GM10266 (cell line): ENCODE measurements around the gene NIM1K.
"Not testable (repeated sequence)": the region's sequence is repeated elsewhere in the genome, so short reads cannot be mapped to it uniquely, and the experiment has no call there.

Experiments
- DNase-seq: peaks from one replicate; pipeline ENCODE4 v3.0.0; 2012; ENCODE audit errors: extremely low spot score
- TF ChIP-seq, protein P1 (sequence below): IDR thresholded peaks from 2 replicates; pipeline ENCODE4 v1.5.1; 2012; ENCODE audit warnings: mild to moderate bottlenecking, low read depth; ENCODE audit not compliant: control insufficient read depth, insufficient read depth; ENCODE audit errors: missing control alignments

NIM1K gene

DNA sequence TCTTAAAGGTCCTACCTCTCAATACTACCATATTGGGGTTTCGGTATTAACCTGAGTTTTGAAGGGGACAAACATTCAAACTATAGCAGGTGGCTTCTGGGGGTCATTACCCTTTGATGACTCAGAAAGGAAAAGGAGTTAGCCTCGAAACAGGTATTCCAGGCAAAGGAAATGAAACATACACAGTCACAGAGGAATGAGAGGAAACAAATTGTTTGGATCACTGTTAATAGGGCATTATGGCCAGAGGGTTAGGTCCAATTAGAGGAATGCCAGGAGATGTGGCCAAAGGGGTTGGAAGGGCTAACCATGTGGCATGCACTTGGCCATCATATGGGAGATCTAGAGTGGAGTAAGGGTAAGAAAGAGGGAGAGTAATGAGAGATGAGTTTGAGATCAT is 23.9 kb upstream of the NIM1K start:
- DNase-seq = no peak
- TF ChIP-seq, protein P1, sequence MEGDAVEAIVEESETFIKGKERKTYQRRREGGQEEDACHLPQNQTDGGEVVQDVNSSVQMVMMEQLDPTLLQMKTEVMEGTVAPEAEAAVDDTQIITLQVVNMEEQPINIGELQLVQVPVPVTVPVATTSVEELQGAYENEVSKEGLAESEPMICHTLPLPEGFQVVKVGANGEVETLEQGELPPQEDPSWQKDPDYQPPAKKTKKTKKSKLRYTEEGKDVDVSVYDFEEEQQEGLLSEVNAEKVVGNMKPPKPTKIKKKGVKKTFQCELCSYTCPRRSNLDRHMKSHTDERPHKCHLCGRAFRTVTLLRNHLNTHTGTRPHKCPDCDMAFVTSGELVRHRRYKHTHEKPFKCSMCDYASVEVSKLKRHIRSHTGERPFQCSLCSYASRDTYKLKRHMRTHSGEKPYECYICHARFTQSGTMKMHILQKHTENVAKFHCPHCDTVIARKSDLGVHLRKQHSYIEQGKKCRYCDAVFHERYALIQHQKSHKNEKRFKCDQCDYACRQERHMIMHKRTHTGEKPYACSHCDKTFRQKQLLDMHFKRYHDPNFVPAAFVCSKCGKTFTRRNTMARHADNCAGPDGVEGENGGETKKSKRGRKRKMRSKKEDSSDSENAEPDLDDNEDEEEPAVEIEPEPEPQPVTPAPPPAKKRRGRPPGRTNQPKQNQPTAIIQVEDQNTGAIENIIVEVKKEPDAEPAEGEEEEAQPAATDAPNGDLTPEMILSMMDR = no peak

DNA sequence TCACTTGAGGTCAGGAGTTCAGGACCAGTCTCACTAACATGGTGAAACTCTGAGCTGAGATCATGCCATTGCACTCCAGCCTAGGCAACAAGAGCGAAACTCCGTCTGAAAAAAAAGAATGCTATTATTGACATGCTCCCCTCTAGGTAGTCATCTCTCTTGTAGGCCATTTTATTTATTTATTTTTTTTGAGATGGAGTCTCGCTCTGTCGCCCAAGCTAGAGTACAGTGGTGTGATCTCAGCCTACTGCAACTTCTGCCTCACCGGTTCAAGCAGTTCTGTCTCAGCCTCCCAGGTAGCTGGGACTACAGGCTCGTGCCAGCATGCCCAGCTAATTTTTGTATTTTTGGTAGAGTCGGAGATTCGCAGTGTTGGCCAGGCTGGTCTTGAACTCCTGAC is 20.6 kb upstream of the NIM1K start:
- TF ChIP-seq, protein P1 = no peak

DNA sequence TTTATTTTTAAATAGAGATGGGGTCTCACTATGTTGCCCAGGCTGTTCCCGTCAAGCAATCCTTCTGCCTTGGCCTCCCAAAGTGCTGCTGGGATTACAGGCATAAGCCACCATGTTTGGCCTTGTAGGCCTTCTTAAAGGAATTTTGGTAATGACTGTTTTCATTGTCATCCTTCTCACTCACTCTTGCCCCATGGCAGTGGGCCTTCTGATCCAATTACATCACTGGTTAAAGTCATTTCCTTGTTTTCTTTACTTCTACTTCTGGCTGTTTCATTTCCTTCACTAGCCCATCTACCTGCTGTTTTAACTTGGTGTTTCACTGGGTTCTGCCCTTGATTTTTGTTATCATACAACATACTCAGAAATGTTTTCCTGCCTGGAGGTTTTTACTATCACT is 20.1 kb upstream of the NIM1K start:
- no peak for DNase-seq
- TF ChIP-seq, protein P1 = no peak

More for the DNA sequence above, 20.6 kb upstream of the NIM1K start:
- DNase-seq = no peak

DNA sequence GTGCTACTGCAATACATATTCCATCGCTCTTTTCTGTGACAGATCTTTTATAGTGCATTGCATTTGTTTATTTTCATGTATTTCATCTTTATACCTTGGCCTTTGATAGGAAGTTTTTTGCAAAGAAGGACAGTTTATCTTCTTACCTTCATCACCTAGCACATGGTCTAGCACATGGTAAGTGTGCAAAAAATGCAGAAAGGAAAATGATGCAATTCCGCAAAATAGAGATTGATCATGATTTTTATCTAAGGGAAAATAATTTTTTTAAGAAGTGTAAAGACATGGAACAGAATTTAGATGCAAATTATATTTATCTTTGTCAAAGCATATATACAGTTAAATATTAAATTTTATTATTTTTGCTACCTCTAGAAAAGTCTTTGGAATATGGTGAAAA is 19.2 kb upstream of the NIM1K start:
- no peak for DNase-seq
- TF ChIP-seq, protein P1 = no peak

DNA sequence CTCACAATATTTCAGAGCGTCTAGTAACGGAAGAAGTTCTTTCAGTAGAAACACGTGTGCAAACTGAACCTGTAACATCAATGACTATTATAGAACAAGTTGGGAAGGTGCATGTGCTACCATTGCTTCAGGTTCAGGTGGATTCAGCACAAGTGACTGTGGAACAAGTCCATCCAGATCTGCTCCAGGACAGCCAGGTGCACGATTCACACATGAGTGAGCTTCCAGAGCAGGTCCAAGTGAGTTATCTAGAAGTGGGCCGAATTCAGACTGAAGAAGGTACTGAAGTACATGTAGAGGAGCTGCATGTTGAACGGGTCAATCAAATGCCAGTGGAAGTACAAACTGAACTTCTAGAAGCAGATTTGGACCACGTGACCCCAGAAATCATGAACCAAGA is 17.4 kb upstream of the NIM1K start:
- DNase-seq = no peak
- TF ChIP-seq, protein P1 = no peak

DNA sequence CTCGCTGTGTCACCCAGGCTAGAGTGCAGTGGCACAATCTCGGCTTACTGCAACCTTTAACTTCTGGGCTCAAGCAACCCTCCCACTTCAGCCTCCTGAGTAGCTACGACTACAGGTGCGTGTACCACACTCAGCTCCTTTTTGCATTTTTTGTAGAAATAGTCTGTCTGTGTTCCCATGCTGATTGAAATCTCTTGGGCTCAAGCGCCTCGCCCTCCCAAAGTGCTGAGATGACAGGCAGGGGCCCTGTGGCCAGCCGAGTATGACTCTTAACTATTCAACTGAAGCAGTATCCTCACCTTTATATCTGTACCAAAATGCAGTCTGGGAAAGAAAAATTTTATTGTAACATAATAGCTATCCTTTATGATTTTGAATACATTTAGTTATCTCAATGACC is 12.2 kb upstream of the NIM1K start:
- TF ChIP-seq, protein P1 = no peak
- DNase-seq = no peak

DNA sequence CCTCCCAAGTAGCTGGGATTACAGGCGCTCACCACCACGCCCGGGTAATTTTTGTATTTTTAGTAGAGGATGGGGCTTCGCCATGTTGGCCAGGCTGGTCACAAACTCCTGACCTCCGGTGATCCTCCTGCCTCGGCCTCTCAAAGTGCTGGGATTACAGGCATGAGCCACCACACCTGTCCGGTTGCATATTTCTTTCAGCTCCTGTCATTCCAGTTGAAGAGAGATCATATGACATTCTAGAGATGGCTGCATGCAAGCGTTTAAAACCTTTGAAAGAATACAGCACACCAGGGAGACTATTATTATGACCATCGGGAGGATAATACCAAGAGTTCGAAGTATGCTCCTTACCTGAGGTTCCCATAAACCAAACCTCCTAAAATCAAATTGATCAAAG is 9.6 kb upstream of the NIM1K start:
- DNase-seq = no peak
- TF ChIP-seq, protein P1 = no peak

DNA sequence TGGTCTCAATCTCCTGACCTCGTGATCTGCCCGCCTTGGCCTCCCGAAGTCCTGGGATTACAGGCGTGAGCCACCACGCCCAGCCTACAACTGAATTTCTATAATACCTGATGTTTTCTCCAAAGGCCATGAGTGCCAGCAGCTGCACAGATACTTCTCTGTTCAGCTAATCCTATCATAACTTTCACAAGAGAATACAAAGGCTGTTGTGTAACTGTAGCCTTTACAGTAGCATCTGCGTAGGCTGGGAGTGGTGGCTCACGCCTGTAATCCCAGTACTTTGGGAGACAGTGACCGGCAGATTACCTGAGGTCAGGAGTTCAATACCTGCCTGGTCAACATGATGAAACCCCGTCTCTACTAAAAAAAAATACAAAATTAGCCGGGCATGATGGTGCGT is 8.9 kb upstream of the NIM1K start:
- not testable (repeated sequence) for DNase-seq
